Measurements from ENCODE around the gene KIF26A.

DNA sequence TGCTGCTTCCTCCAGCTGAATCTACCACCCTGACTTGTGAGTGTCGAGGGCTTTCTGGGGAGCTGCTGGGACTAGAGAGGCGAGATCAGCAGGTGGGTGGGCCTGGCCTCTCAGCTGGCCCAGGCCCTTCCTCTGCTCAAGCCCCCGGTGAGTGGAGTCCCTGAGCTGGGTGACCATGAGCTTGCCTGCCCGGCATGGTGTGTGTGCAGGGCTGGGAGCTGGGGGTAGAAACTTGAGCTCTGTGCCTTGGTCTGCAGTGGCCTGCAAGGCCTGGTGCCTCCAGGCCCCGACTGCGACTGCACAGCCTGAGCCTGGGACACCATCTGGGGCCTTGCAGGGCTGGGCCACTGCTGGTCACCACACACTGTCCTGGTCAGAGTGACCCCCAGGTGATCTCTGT lies 67.4 kb downstream of the KIF26A start:
- TF ChIP-seq FOXM1 (IDR thresholded peaks at IDR 0.05; ENCODE audit: low read depth) = no peak
- TF ChIP-seq, protein P1, sequence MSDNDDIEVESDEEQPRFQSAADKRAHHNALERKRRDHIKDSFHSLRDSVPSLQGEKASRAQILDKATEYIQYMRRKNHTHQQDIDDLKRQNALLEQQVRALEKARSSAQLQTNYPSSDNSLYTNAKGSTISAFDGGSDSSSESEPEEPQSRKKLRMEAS (IDR thresholded peaks at IDR 0.05; ENCODE audit: low read depth) = no peak

Data from SK-N-SH (cell line).